SHP77 treated with DMSO at 0.1 percent for 48 hours (cell line): Measurements from ENCODE around the gene CYTH3.
"Not testable (repeated sequence)": the region's sequence is repeated elsewhere in the genome, so short reads cannot be mapped to it uniquely, and the experiment has no call there.

ENCODE experiments used
- DNase-seq: peaks from one replicate; lab custom pipeline; 2025; lab: John Stamatoyannopoulos, UW

The CYTH3 gene

GRCh38 chr7:6272481-6273323 lies at the start of gene CYTH3:
TSS of gene CYTH3 (minus strand) at chr7:6272624. CDS start at chr7:6272507, 117 bp downstream.
- peak; percentile 44 for DNase-seq

- no peak for DNase-seq
Measured at GRCh38 chr7:6320791-6321190, 48.4 kb upstream of the CYTH3 start.

GRCh38 chr7:6317797-6318438 lies 45.5 kb upstream of the CYTH3 start:
- DNase-seq, result no peak

- no peak for DNase-seq
Measured at GRCh38 chr7:6316226-6316625, 43.8 kb upstream of the CYTH3 start.

- DNase-seq, result no peak
Measured at GRCh38 chr7:6315746-6316145, 43.3 kb upstream of the CYTH3 start.

- DNase-seq, result no peak
Measured at GRCh38 chr7:6310271-6310993, 38.0 kb upstream of the CYTH3 start.

GRCh38 chr7:6307762-6308161 lies 35.3 kb upstream of the CYTH3 start:
- DNase-seq, result no peak

- DNase-seq, result peak; percentile 65
Measured at GRCh38 chr7:6306471-6306870, 34.0 kb upstream of the CYTH3 start.

- no peak for DNase-seq
Measured at GRCh38 chr7:6305330-6305729, 32.9 kb upstream of the CYTH3 start.

GRCh38 chr7:6301446-6301845 lies 29.0 kb upstream of the CYTH3 start:
- not testable (repeated sequence) for DNase-seq

- DNase-seq, result no peak
Measured at GRCh38 chr7:6299774-6300173, 27.4 kb upstream of the CYTH3 start.

GRCh38 chr7:6294839-6295238 lies 22.4 kb upstream of the CYTH3 start:
- no peak for DNase-seq

GRCh38 chr7:6293202-6293601 lies 20.8 kb upstream of the CYTH3 start:
- DNase-seq, result no peak

GRCh38 chr7:6291941-6292340 lies 19.5 kb upstream of the CYTH3 start:
- DNase-seq, result not testable (repeated sequence)

- DNase-seq, result no peak
Measured at GRCh38 chr7:6291531-6291930, 19.1 kb upstream of the CYTH3 start.

- no peak for DNase-seq
Measured at GRCh38 chr7:6290319-6290741, 17.9 kb upstream of the CYTH3 start.

- no peak for DNase-seq
Measured at GRCh38 chr7:6288270-6288860, 15.9 kb upstream of the CYTH3 start.

- DNase-seq, result no peak
Measured at GRCh38 chr7:6286486-6286885, 14.1 kb upstream of the CYTH3 start.

- DNase-seq, result no peak
Measured at GRCh38 chr7:6284461-6285360, 12.3 kb upstream of the CYTH3 start.

GRCh38 chr7:6284055-6284400 lies 11.6 kb upstream of the CYTH3 start:
- DNase-seq, result no peak

GRCh38 chr7:6283391-6284054 lies 11.1 kb upstream of the CYTH3 start:
- not testable (repeated sequence) for DNase-seq
